ENCODE measurements around the gene SESN1. TPM values are rescaled to one million over a fixed set of nuclear protein-coding genes. Genes with fewer than 3 reads are reported as not detected.

Gene SESN1
- polyA plus RNA-seq, 3 donors, result 1.8 to 21.0 (median 3.1) TPM

DNA sequence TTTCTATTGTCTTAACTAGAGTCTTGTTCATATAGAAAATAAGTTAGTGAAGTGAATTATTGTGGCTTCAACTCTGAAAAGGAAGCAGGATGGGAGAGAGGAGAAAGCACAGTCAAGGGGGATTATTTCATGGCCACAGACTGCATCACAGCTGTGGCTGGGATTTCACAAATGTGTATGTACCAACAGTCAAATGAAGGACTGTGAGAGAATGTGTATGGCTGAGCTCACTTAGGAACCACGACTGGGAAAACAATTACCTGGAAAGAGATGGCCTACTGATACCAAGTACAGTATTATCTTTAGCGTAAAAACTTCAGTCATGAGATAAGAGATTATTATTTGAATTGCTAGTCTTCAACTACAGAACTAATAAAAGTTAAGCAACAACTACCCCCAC is 54.9 kb downstream of the SESN1 start:
- Histone ChIP-seq H3K27ac (ENCODE audit: low read depth in 1 of 2, low read length in 2 of 2) (no peak overlapping the region), H3K79me2 (ENCODE audit: insufficient read depth, low read length) (peaks cover 3% of the 10 kb centered on the region), H3K4me3 (replicated peaks in 1 of 3; ENCODE audit: low read depth in 2 of 3, low read length in 3 of 3) (no peak overlapping the region), H3K9me3 (replicated peaks in 1 of 2; ENCODE audit: control insufficient read depth in 1 of 2, insufficient read depth in 1 of 2, low read length in 2 of 2) (no peaks in the 10 kb centered on the region), H2AFZ (ENCODE audit: insufficient read depth, low read depth, low read length, poor library complexity, severe bottlenecking) (no peak overlapping the region), H4K20me1 (ENCODE audit: insufficient read depth, low read length) (no peaks in the 10 kb centered on the region), H3K27me3 (ENCODE audit: control insufficient read depth in 2 of 2, insufficient read depth in 2 of 2, low read length in 2 of 2) (no peaks in the 10 kb centered on the region), H3K9ac (ENCODE audit: insufficient read depth, low read length, poor library complexity, severe bottlenecking) (no peak overlapping the region), H3K4me1 (ENCODE audit: control insufficient read depth in 1 of 2, insufficient read depth in 2 of 2, low read length in 2 of 2) (peaks cover 0 to 4% of the 10 kb centered on the region in 2 donors), H3K36me3 (replicated peaks in 1 of 2; ENCODE audit: control insufficient read depth in 1 of 2, insufficient read depth in 2 of 2, low read length in 2 of 2) (no peaks in the 10 kb centered on the region), H3K4me2 (replicated peaks; ENCODE audit: extremely low read depth, low read length, poor library complexity, severe bottlenecking) (no peak overlapping the region)
- no peaks in the 10 kb centered on the region for H3K36me3 Mint-ChIP-seq
- no peak for DNase-seq
- peaks cover 0 to 5% (median 2%) of the 10 kb centered on the region in 7 donors for H3K9me3 Mint-ChIP-seq
- peaks cover 9% of the 10 kb centered on the region for H3K4me1 Mint-ChIP-seq
- no peak for TF ChIP-seq CTCF (IDR thresholded peaks at IDR 0.05)
- no CpG with 5 or more reads among the region's 2 CpGs for WGBS (ENCODE audit: insufficient coverage)
- H3K4me3 Mint-ChIP-seq, result no peak overlapping the region
- no peak overlapping the region for H3K27ac Mint-ChIP-seq
- H3K27me3 Mint-ChIP-seq (ENCODE audit: low read depth in 3 of 3), result no peaks in the 10 kb centered on the region
- intact Hi-C loops (cut with micrococcal nuclease), result no loop called here

DNA sequence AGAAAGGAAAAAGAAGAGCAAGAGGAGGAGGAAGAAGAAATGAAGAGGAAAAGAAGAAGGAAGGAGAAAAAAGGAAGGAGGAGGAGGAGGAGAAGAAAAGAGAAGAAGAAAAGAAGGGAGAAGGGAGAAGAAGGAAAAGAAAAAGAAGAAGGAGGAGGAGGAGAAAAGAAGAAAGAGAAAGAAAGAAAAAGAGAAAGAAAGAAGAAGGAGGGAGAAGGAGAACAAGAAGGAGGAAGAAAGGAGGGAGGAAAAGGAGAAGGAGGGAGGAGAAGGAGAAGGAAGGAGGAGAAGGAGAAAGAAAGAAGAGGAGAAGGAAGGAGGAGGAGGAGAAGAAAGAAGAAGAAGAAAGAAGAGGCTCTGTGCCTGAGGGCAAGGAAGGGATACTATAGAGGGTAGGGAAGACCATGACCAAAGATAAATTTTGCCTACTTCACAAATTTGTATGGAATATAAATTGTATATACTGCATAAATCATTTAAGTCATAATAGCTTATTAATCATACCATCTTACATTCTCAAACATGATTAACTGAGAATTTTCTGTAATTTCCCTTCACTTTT is 55.7 kb downstream of the SESN1 start:
- Histone ChIP-seq H3K27me3 (ENCODE audit: control insufficient read depth in 2 of 2, insufficient read depth in 2 of 2, low read length in 2 of 2) (no peaks in the 10 kb centered on the region), H3K4me2 (replicated peaks; ENCODE audit: extremely low read depth, low read length, poor library complexity, severe bottlenecking) (no peak overlapping the region), H3K27ac (ENCODE audit: low read depth in 1 of 2, low read length in 2 of 2) (no peak overlapping the region), H2AFZ (ENCODE audit: insufficient read depth, low read depth, low read length, poor library complexity, severe bottlenecking) (no peak overlapping the region), H3K9ac (ENCODE audit: insufficient read depth, low read length, poor library complexity, severe bottlenecking) (no peak overlapping the region), H3K36me3 (replicated peaks in 1 of 2; ENCODE audit: control insufficient read depth in 1 of 2, insufficient read depth in 2 of 2, low read length in 2 of 2) (no peaks in the 10 kb centered on the region), H3K79me2 (ENCODE audit: insufficient read depth, low read length) (peaks cover 3% of the 10 kb centered on the region), H3K4me1 (ENCODE audit: control insufficient read depth in 1 of 2, insufficient read depth in 2 of 2, low read length in 2 of 2) (peaks cover 0 to 4% of the 10 kb centered on the region in 2 donors), H3K9me3 (replicated peaks in 1 of 2; ENCODE audit: control insufficient read depth in 1 of 2, insufficient read depth in 1 of 2, low read length in 2 of 2) (no peaks in the 10 kb centered on the region), H3K4me3 (replicated peaks in 1 of 3; ENCODE audit: low read depth in 2 of 3, low read length in 3 of 3) (no peak overlapping the region), H4K20me1 (ENCODE audit: insufficient read depth, low read length) (no peaks in the 10 kb centered on the region)
- no peaks in the 10 kb centered on the region for H3K27me3 Mint-ChIP-seq (ENCODE audit: low read depth in 3 of 3)
- H3K9me3 Mint-ChIP-seq, result peaks cover 0 to 4% (median 0%) of the 10 kb centered on the region in 7 donors
- no peak for TF ChIP-seq CTCF (IDR thresholded peaks at IDR 0.05)
- DNase-seq, result no peak
- peak overlapping the region in 3 of 7 donors; percentile 36 to 77 (median 57) for H3K27ac Mint-ChIP-seq
- intact Hi-C loops (cut with micrococcal nuclease), result no loop called here
- no peaks in the 10 kb centered on the region for H3K36me3 Mint-ChIP-seq
- H3K4me1 Mint-ChIP-seq, result peaks cover 9% of the 10 kb centered on the region
- H3K4me3 Mint-ChIP-seq, result peak overlapping the region; percentile 39 to 48
